Measurements from ENCODE around the gene USP30. TPM values are rescaled to one million over a fixed set of nuclear protein-coding genes. Genes with fewer than 3 reads are reported as not detected.

USP30 gene
- total RNA-seq, 1 experiment from 2014 or later = 7.8 TPM

DNA sequence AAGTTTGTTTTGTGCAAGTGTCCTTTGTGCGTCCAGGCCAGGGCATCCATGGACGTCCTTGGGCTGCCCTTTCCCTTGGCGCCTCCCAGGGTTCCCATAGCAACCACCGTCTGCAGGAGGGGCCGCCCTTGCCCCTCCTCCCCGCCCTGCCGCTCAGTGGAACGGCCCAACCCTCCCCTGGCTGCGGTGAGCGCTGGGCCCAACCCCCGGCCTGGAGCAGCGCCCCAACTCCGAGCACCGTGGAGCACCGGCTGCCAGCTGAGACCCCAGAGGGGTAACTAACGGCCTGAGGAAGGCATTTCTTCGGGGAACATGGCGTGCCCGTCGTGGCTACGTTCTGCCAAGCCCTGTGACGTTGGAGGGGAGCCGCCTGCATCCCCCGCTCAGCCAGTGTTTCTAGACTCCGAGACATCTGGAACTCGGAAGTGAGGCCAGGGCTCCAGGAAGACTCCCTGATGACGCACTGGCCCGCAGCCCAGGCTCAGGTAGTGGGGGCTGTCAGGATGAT lies 58.7 kb downstream of the USP30 start:
- no peaks in the 10 kb centered on the region for H3K27me3 Mint-ChIP-seq (ENCODE audit: low read depth)
- H4K8ac ChIP-seq (replicated peaks; ENCODE audit: insufficient read length, low read depth, low read length) = no peak overlapping the region
- H3K9me3 ChIP-seq (ENCODE audit: control insufficient read depth, low read depth, low read length) = no peaks in the 10 kb centered on the region
- no peaks in the 10 kb centered on the region for H3K27me3 ChIP-seq (ENCODE audit: insufficient read depth, low read length)
- no peak overlapping the region for H2AFZ ChIP-seq (ENCODE audit: low read length)
- H3K23ac ChIP-seq (ENCODE audit: insufficient read length, low read depth, low read length) = no peak overlapping the region
- H3K14ac ChIP-seq (ENCODE audit: insufficient read depth, low read length) = peak overlapping the region; percentile 23; the same call in 1 of the 2 replicates
- no peaks in the 10 kb centered on the region for H4K20me1 ChIP-seq (ENCODE audit: control insufficient read depth, insufficient read depth, insufficient read length)
- no peak overlapping the region for H2BK20ac ChIP-seq (ENCODE audit: low read depth, low read length, poor library complexity, severe bottlenecking)
- peak overlapping the region; percentile 86 for H3K18ac ChIP-seq (ENCODE audit: insufficient read length, low read depth, low read length)
- H2BK120ac ChIP-seq (ENCODE audit: low read depth, low read length, poor library complexity, severe bottlenecking) = no peak overlapping the region
- no peak overlapping the region for H3K27ac ChIP-seq (ENCODE audit: insufficient read length, low read depth, low read length)
- peak overlapping the region; percentile 33 for H3K9ac ChIP-seq (ENCODE audit: extremely low read depth, insufficient read length, low read length)
- peaks cover 4% of the 10 kb centered on the region for H3K23me2 ChIP-seq (ENCODE audit: insufficient read length, low read depth, low read length, poor library complexity, severe bottlenecking)
- no CpG with 5 or more reads among the region's 28 CpGs for WGBS (ENCODE audit: extremely low coverage, insufficient read length, low lambda C conversion rate)
- peak overlapping the region; percentile 42 to 68; a peak in 4 of 5 replicates for H3K4me3 Mint-ChIP-seq
- no peak overlapping the region for H2BK15ac ChIP-seq (ENCODE audit: low read depth, low read length)
- no peak overlapping the region for H2AK5ac ChIP-seq (ENCODE audit: insufficient read length, low read length)
- peak overlapping the region; percentile 81 to 93 (median 90); a peak in 5 of 7 replicates for H3K27ac Mint-ChIP-seq
- H4K91ac ChIP-seq (ENCODE audit: insufficient read length, low read depth, low read length) = no peak overlapping the region
- no peak overlapping the region for H4K5ac ChIP-seq (ENCODE audit: insufficient read length, low read depth, low read length)
- H3K79me1 ChIP-seq (ENCODE audit: insufficient read depth, low read depth, low read length, poor library complexity, severe bottlenecking) = no peaks in the 10 kb centered on the region
- H3K56ac ChIP-seq (ENCODE audit: insufficient read length, low read depth, low read length) = no peak overlapping the region
- H2BK5ac ChIP-seq (ENCODE audit: insufficient read length, low read length) = no peak overlapping the region
- no peak overlapping the region for H3T11ph ChIP-seq (ENCODE audit: low read length)
- H3K4me1 ChIP-seq (ENCODE audit: insufficient read depth, low read length) = peaks cover 6% of the 10 kb centered on the region; the same call in 1 of the 2 replicates
- peaks cover 18 to 22% of the 10 kb centered on the region in 2 experiments for H3K4me1 Mint-ChIP-seq
- peaks cover 19 to 46% (median 36%) of the 10 kb centered on the region in 3 experiments; a peak in 6 of 7 replicates for H3K36me3 Mint-ChIP-seq (ENCODE audit: insufficient read depth in 1 of 3, low read depth in 3 of 3)
- TF ChIP-seq, protein P1, sequence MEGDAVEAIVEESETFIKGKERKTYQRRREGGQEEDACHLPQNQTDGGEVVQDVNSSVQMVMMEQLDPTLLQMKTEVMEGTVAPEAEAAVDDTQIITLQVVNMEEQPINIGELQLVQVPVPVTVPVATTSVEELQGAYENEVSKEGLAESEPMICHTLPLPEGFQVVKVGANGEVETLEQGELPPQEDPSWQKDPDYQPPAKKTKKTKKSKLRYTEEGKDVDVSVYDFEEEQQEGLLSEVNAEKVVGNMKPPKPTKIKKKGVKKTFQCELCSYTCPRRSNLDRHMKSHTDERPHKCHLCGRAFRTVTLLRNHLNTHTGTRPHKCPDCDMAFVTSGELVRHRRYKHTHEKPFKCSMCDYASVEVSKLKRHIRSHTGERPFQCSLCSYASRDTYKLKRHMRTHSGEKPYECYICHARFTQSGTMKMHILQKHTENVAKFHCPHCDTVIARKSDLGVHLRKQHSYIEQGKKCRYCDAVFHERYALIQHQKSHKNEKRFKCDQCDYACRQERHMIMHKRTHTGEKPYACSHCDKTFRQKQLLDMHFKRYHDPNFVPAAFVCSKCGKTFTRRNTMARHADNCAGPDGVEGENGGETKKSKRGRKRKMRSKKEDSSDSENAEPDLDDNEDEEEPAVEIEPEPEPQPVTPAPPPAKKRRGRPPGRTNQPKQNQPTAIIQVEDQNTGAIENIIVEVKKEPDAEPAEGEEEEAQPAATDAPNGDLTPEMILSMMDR (conservative IDR thresholded peaks at IDR 0.05) = no peak
- no peak overlapping the region for H3K4ac ChIP-seq (ENCODE audit: low read depth, low read length)
- DNase-seq = peak; percentile 93
- peak overlapping the region; percentile 47 for H3K4me2 ChIP-seq (ENCODE audit: insufficient read depth, insufficient read length, low read length)
- no peaks in the 10 kb centered on the region for H3K79me2 ChIP-seq (ENCODE audit: insufficient read depth, low read length)
- H2BK12ac ChIP-seq (ENCODE audit: insufficient read length, low read depth, low read length) = no peak overlapping the region
- H3K9me3 Mint-ChIP-seq = no peaks in the 10 kb centered on the region
